GM19395 (cell line): ENCODE measurements around the gene KLHL13.
"Not testable (repeated sequence)": the region's sequence is repeated elsewhere in the genome, so short reads cannot be mapped to it uniquely, and the experiment has no call there.

ENCODE experiments used
- ATAC-seq: cut with Tn5 transposase; IDR thresholded peaks from one replicate; pipeline ENCODE4 v1.9.1; 2021; ENCODE audit warnings: mild to moderate bottlenecking, moderate library complexity; ENCODE audit not compliant: unreplicated experiment

Gene KLHL13

DNA sequence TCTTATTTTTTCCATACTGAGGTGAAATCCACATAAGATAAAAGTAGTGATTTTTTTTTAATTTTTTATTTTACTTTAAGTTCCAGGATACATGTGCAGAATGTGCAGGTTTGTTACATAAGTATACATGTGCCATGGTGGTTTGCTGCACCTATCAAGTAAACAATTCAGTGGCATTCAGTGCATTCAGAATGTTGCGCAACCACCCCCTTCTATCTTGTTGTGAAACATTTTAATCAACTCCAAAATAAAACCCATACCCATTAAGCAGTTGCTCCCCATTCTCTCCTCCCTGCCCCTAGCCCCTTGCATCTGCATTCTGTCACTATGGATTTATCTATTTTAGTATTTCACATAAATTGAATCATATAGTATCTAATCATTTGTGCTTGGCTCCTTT is 121.2 kb downstream of the KLHL13 start:
- ATAC-seq: no peak

DNA sequence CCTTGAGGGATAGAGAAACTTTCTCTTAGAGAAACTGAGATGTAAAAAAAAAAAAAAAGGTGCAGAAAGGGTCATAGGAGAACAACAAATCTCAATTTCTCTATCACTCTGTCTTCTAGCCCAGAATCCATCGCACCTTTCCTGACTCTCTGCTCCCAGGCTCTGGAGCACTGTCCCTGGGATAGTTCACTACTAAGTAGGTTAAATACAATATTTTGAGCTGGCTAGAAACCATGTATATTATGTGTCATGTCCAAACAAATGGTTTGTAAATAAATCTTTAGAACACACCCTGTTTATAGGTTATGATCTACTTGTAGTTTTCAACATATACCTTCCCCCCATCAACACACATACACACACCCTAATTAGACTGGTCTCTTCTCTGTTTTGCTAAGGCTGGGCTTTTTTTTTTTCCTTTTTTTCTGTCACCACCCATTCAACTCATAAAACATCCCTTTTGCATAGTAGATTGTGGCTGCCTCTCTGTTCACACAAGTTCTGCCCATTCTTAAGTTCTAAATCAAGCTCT is 124.4 kb downstream of the KLHL13 start:
- no peak for ATAC-seq

GRCh38 chrX:117990438-117990837 is 126.2 kb downstream of the KLHL13 start:
- no peak for ATAC-seq

DNA sequence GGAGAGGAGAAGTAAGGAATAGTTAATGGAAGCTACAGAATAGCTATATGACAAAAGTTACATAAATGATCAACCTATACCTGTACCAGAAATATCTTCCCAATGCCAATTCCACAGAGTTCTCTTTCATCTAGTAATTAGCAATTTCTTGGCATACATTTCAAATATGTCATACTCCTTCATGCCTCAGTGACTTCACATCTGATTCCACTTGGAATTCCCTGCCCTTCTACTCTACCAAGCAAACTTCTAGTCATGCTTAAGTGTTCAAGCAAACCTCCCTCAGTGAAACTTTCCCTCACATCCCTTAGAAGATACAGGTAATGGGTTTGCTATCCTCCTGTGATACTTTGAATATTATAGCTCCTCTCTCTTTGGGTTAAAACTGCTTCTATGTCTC is 127.1 kb downstream of the KLHL13 start:
- no peak for ATAC-seq

GRCh38 chrX:117987373-117987772 is 129.2 kb downstream of the KLHL13 start:
- ATAC-seq: no peak

GRCh38 chrX:117985241-117985640 is 131.4 kb downstream of the KLHL13 start:
- ATAC-seq: no peak

DNA sequence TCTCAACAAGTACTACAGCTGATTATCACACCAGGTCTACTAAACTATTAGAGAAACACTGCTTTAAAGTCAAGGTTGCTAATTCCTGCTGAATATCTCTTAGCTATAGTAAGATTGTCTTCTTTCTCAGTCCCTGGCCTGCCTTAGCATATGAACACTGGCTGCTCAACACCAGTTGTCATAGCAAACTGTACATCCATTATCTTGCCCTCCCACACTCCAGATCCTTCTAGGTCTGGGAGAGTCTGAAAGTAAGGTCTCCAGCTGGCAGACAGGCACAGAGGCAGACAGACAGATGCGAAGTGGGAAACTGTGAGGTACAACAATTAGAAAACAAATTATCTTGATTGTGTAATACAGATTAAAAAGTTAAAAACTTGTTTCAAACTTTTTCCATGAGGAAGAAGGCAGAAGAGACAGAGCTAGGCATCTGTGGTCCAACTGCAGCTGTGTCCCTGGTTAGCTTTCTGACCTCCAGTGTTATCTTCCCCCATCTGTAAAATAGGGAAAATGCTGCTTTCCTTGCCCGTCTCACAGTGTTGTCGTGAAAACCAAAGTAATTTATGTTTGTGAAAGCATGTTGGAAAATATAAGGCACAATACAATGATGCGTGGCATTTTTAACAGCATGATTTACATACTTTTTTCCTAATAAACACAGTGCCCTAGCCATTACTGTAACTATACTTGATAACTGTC is 133.8 kb downstream of the KLHL13 start:
- ATAC-seq: no peak

- ATAC-seq: no peak
Observed at GRCh38 chrX:117978402-117978801, 138.2 kb downstream of the KLHL13 start.

DNA sequence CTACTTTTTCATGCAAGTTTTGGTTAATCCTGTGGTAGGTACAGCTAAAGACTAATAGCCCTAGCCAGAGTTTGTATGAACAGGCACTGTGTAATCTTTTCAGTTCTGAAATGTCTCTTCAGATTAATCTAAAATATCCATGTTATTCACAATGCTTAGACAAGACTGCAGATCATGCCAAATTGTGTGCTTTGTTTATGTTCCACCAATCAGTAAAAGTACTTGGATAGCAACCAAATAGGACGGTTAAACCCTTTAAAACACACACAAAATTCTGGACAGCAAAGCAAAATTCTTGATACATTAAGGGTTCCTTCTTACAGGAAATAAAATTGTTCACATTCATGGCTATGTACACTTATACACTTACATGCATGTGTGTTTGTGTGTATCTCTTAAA is 139.1 kb downstream of the KLHL13 start:
- no peak for ATAC-seq

DNA sequence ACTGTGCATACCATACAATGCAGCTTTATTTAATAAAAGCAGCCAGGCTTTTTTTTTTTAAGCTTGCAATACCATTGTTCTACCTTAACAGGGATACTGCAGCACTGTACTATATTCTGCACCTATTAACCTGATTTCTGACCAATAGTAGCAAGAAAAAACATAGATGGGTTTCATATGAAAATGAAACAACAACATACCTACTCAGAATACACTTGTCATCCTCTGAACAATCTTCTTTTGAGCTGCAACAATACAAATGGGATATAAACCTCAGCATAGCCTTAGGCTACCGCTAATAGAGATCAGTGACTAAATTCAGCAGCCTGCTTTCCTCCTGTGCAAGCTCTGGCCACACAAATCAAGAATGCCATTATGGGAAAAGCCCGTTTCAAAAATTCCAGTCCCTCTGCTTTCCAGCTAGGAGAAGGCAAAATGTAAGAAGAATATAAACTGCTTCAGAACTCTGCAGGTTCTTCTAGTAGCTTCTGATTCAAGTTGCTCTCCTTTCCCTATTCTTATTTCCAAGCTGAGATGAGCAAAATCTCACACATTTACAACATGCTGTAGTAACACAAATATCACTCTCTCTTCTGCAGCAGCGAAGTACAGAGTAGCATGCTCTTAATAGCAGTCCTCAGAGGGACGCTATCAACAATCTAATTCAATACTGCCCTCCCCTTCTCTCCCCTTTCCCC is 143.4 kb downstream of the KLHL13 start:
- no peak for ATAC-seq

GRCh38 chrX:117972711-117973109 is 143.9 kb downstream of the KLHL13 start:
- no peak for ATAC-seq

DNA sequence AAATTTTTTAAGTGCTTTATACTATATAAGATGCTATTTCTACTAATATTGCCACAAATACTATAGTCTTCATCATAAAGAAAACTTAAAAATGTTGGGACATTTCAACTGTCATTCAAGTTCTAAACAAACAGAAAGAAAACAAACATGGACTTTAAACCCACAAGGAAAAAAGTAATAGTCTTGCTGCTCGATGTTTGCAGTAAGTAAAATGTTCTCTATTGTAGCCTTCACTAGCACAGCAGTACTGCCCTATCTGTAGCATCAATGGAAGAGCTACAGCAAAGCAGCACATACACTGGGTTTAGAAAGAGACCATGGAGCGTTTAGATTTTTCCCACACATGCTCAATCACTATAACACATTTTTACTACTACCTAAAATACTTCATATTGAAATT is 146.8 kb downstream of the KLHL13 start:
- no peak for ATAC-seq

DNA sequence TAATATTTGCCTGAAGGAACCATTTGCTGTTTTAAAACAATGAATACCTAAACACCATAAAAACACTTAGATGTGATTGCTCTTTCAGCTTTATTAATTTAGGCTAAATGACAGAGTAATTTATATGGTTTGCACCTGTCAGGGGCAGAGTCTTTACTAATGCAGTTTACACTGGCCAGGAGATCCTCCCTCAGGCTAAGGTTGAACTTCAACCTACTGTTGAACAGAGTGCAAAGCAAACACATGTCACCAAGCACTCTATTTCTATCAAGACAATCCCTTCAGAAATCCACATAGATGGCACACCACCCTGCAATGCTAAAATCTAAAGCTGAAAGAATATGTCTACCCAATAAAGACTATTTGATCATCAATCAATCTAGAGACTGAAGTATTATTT is 147.3 kb downstream of the KLHL13 start:
- ATAC-seq: no peak

DNA sequence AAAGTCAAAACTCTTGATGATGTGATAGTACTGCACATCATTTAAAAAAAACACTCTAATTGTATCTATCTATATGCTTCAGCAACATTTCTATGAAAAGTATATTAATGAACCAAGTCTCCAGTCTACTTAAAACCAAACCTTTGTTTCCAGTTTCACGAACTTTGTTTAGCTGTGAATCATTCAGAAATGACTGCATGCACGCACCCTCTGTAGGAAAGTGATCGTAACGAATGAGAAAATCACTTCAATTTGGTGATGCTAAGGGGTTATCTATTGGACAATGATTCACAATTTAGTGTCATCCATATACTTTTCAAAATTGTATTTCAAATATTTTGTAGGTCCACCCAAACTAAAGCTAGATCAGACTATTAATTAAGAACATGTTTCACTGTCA is 157.6 kb downstream of the KLHL13 start:
- ATAC-seq: no peak

GRCh38 chrX:117957128-117957527 is 159.5 kb downstream of the KLHL13 start:
- ATAC-seq: no peak

- ATAC-seq: not testable (repeated sequence)
Observed at GRCh38 chrX:117939296-117939695, 177.3 kb downstream of the KLHL13 start.

- ATAC-seq: no peak
Observed at GRCh38 chrX:117936118-117936517, 180.5 kb downstream of the KLHL13 start.

- ATAC-seq: not testable (repeated sequence)
Observed at GRCh38 chrX:117930116-117930515, 186.5 kb downstream of the KLHL13 start.

DNA sequence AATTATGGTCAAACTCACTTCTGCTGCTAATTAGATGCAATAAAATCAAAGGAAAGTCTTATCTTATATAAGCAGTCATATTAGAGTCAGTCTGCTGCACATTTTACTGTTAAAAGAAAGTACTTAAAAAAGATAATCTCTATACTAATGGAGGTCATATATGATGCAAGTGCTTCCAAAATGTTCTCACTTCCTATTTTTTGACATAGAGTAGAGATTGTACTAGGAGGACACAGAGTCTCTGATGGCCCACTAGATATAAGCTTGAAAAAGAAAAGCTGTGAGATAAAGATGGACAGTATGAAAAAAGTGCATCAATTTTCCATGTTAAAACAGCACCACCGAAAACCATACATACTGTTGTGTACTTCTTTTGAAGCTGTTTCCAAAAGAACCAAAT is 196.9 kb downstream of the KLHL13 start:
- no peak for ATAC-seq

GRCh38 chrX:117910216-117910615 is 206.4 kb downstream of the KLHL13 start:
- no peak for ATAC-seq

- ATAC-seq: no peak
Observed at GRCh38 chrX:117898226-117898625, 218.4 kb downstream of the KLHL13 start.

DNA sequence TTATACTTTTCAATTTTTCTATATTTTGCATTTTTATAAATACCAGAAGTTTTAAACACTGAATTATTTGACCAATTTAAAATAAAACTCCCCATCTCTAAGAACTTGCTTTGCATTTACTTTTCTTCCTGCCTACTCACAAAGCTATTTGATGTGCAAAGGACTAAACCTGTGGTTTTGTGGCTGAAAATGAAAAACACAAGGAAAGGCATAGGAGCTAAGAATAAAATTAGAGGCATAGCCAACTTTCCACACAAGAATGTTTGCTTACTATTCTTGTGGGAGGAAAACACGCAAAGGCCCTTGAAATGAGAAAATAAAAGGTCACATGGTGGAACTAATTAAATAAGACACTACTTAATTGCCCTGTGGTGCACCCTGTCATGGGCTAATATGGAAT is 221.2 kb downstream of the KLHL13 start:
- no peak for ATAC-seq
